GM18505 (cell line): ENCODE data around the gene MRPS11.
"Not testable (repeated sequence)": the region's sequence is repeated elsewhere in the genome, so short reads cannot be mapped to it uniquely, and the experiment has no call there.

Experiments used
- ATAC-seq: cut with Tn5 transposase; IDR thresholded peaks from one replicate; pipeline ENCODE4 v1.9.1; 2021; ENCODE audit not compliant: unreplicated experiment
- POLR2A ChIP-seq: IDR thresholded peaks from 4 replicates; pipeline ENCODE4 v1.6.1; 2011; ENCODE audit warnings: borderline replicate concordance; ENCODE audit not compliant: insufficient read depth, insufficient read length; ENCODE audit errors: extremely low read depth

Gene MRPS11

GRCh38 chr15:88497109-88497765, 29.7 kb downstream of the MRPS11 start:
- no peak for ATAC-seq
- no peak for TF ChIP-seq POLR2A

- no peak for TF ChIP-seq POLR2A
- ATAC-seq: no peak
These were observed 31.5 kb downstream of the MRPS11 start for GRCh38 chr15:88498996-88499395.

DNA sequence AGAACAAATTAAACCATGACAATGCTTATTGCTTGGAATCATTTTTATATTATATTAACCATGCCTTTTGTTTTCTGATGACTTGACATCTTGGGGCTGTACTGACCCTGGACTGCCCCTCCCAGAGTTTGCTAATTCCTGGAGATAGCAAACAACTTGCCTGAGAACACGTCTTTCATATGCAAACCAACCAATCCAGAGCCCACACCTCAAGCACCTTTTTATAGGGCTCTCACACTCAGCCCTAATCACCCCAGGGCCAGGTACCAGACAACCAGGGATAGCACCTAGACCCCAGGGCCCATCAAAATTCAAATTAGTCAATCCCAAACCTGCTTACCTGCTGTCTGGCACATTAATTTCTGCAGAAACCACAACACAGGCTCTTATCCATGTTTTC, 36.9 kb downstream of the MRPS11 start:
- no peak for TF ChIP-seq POLR2A
- ATAC-seq: no peak

GRCh38 chr15:88505721-88506120, 38.2 kb downstream of the MRPS11 start:
- no peak for ATAC-seq
- TF ChIP-seq POLR2A: no peak

- no peak for TF ChIP-seq POLR2A
- ATAC-seq: no peak
These were observed 39.1 kb downstream of the MRPS11 start for GRCh38 chr15:88506628-88507027.

GRCh38 chr15:88509321-88509720, 41.8 kb downstream of the MRPS11 start:
- ATAC-seq: no peak
- no peak for TF ChIP-seq POLR2A

- TF ChIP-seq POLR2A: no peak
- no peak for ATAC-seq
These were observed 42.5 kb downstream of the MRPS11 start for GRCh38 chr15:88509964-88510363.

DNA sequence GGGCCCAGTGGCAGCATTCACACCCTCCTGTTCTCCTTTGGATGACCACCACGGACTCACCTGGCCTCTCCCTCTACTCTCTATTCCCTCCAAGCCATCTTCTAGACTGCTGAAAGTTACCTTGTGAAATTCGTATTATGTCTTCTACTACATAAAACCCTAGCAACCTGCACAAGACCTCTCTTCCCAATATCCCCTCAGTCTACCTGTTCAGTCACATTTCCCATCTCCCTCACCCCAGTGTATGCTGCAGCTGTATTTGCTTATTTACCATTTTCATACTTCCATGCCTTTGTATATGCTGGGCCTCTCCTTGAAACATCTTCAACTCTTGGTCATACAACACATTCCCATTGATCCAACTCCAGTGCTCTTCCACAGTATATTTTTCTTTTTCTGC, 43.7 kb downstream of the MRPS11 start:
- TF ChIP-seq POLR2A: no peak
- ATAC-seq: no peak

DNA sequence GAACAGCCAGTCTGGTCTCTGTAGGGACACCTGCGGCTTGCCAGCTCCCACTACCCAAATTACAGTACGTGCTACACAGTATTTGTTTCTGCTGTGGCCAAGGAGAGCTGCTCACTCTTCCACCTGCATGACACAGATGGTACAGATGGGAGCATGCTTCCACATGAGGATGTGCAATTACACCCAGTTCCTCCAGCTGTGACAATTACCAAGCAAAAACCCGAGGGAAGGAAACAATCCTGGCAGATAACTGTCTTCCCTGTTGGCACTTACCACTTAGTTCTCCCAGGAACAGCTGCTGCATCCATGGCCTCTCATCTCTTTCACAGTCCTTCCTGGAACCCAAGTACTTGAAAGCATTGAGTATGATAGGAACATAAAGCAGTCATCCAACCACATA, 44.6 kb downstream of the MRPS11 start:
- TF ChIP-seq POLR2A: no peak
- ATAC-seq: no peak

DNA sequence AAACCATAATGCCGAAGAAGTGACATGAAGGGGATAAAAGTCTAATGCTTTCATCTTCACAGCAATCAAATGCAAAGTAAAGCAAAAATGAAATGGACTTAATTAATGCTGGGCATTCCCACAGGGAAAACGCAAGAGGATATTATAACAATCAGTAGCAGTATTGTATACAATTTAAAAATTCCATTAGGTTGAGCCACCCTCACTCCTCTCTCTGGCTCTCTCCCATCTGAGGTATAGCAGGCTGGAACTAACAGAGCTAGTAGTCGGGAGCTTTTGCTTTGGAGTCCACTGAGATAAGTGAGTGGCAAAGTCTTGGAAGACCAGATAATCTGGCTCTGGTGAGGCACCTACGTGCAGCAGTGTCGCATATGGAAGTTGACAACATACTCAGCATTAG, 45.1 kb downstream of the MRPS11 start:
- no peak for ATAC-seq
- no peak for TF ChIP-seq POLR2A

- no peak for TF ChIP-seq POLR2A
- no peak for ATAC-seq
These were observed 45.7 kb downstream of the MRPS11 start for GRCh38 chr15:88513195-88513594.

DNA sequence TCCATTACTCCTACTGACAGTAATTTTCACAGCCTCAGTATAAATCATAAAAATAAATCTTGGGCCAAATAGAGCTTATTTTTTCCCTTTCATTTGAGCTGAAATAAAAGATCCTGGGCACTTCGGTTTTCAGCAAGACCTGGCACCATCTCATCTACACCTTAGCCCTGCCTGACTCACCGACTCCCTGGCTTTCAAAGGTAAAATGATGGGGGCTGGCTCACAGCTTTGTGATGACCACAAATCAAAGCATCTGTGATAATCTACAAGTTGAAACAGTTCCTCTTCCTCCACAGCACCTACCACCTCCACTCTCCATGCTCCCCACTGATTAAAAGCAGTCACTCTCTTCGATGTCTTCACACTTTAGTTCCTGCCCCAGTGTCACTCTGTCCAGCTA, 51.4 kb downstream of the MRPS11 start:
- ATAC-seq: no peak
- TF ChIP-seq POLR2A: no peak

DNA sequence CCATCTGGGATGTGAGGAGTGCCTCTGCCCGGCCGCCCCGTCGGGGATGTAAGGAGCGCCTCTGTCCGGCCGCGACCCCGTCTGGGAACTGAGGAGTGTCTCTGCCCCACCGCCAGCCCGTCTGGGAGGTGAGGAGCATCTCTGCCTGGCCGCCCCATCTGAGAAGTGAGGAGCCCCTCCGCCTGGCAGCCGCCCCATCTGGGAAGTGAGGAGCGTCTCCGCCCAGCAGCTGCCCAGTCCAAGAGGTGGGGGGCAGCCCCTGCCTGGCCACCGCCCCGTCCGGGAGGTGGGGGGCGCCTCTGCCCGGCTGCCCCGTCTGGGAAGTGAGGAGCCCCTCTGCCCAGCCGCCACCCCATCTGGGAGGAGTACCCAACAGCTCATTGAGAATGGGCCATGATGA, 56.6 kb downstream of the MRPS11 start:
- not testable (repeated sequence) for ATAC-seq

- no peak for ATAC-seq
- no peak for TF ChIP-seq POLR2A
These were observed 57.9 kb downstream of the MRPS11 start for GRCh38 chr15:88525418-88525817.
